GM18499 (cell line): ENCODE data around the gene USP11.

Experiments used
- ATAC-seq: cut with Tn5 transposase; IDR thresholded peaks from one replicate; pipeline ENCODE4 v1.9.1; 2021; ENCODE audit warnings: moderate number of reproducible peaks; ENCODE audit not compliant: insufficient read depth, unreplicated experiment

The USP11 gene

GRCh38 chrX:47232803-47233332 is at the start of gene USP11:
TSS of gene USP11 (plus strand) at chrX:47233009. CDS start at chrX:47233044, 35 bp downstream.
- ATAC-seq, result no peak

GRCh38 chrX:47184486-47184885 is 48.3 kb upstream of the USP11 start:
- ATAC-seq, result no peak

GRCh38 chrX:47185241-47185640 is 47.6 kb upstream of the USP11 start:
- ATAC-seq, result no peak

- ATAC-seq, result no peak
Observed at GRCh38 chrX:47186096-47186740, 46.6 kb upstream of the USP11 start.

GRCh38 chrX:47187106-47187677 is 45.6 kb upstream of the USP11 start:
- no peak for ATAC-seq

- ATAC-seq, result no peak
Observed at GRCh38 chrX:47189906-47190305, 42.9 kb upstream of the USP11 start.

- ATAC-seq, result no peak
Observed at GRCh38 chrX:47190445-47191269, 42.2 kb upstream of the USP11 start.

- no peak for ATAC-seq
Observed at GRCh38 chrX:47191331-47191730, 41.5 kb upstream of the USP11 start.

GRCh38 chrX:47191806-47192401 is 40.9 kb upstream of the USP11 start:
- no peak for ATAC-seq

GRCh38 chrX:47193475-47194193 is 39.2 kb upstream of the USP11 start, which contains the start of gene UBA1:
TSS of gene UBA1 (plus strand) at chrX:47193829. CDS start at chrX:47198803, 4,974 bp downstream.
- ATAC-seq, result peak; percentile 57

GRCh38 chrX:47194194-47194787 is 38.5 kb upstream of the USP11 start:
- ATAC-seq, result no peak

GRCh38 chrX:47196098-47196497 is 36.7 kb upstream of the USP11 start:
- no peak for ATAC-seq

- ATAC-seq, result no peak
Observed at GRCh38 chrX:47197526-47197925, 35.3 kb upstream of the USP11 start.

- ATAC-seq, result no peak
Observed at GRCh38 chrX:47198026-47198686, 34.7 kb upstream of the USP11 start.

- ATAC-seq, result no peak
Observed at GRCh38 chrX:47198687-47199080, 34.1 kb upstream of the USP11 start.

GRCh38 chrX:47199286-47199685 is 33.5 kb upstream of the USP11 start:
- ATAC-seq, result no peak

- ATAC-seq, result no peak
Observed at GRCh38 chrX:47200385-47201150, 32.2 kb upstream of the USP11 start.

GRCh38 chrX:47201345-47201944 is 31.4 kb upstream of the USP11 start:
- ATAC-seq, result no peak
